GM21723 (cell line): Measurements from ENCODE around the gene EGLN1.

Experiments
- ATAC-seq: cut with Tn5 transposase; IDR thresholded peaks from one replicate; pipeline ENCODE4 v1.9.1; 2021; ENCODE audit warnings: mild to moderate bottlenecking, moderate library complexity; ENCODE audit not compliant: unreplicated experiment

The EGLN1 gene

GRCh38 chr1:231401478-231401877 lies 20.6 kb downstream of the EGLN1 start:
- ATAC-seq, result no peak

- no peak for ATAC-seq
These were observed 24.0 kb downstream of the EGLN1 start for GRCh38 chr1:231397886-231398671.

GRCh38 chr1:231396643-231397042 lies 25.4 kb downstream of the EGLN1 start:
- ATAC-seq, result no peak

- no peak for ATAC-seq
These were observed 26.1 kb downstream of the EGLN1 start for GRCh38 chr1:231395998-231396390.

GRCh38 chr1:231395076-231395997 lies 26.8 kb downstream of the EGLN1 start:
- ATAC-seq, result no peak

GRCh38 chr1:231393668-231394067 lies 28.4 kb downstream of the EGLN1 start:
- no peak for ATAC-seq

GRCh38 chr1:231392389-231393131 lies 29.5 kb downstream of the EGLN1 start:
- no peak for ATAC-seq

GRCh38 chr1:231390071-231390470 lies 32.0 kb downstream of the EGLN1 start:
- no peak for ATAC-seq

- ATAC-seq, result no peak
These were observed 34.1 kb downstream of the EGLN1 start for GRCh38 chr1:231387770-231388669.

- no peak for ATAC-seq
These were observed 35.6 kb downstream of the EGLN1 start for GRCh38 chr1:231386466-231386865.

GRCh38 chr1:231385416-231385748 lies 36.7 kb downstream of the EGLN1 start:
- ATAC-seq, result no peak

- ATAC-seq, result no peak
These were observed 37.2 kb downstream of the EGLN1 start for GRCh38 chr1:231384696-231385415.

GRCh38 chr1:231383159-231383860 lies 38.8 kb downstream of the EGLN1 start:
- ATAC-seq, result no peak

- ATAC-seq, result no peak
These were observed 39.7 kb downstream of the EGLN1 start for GRCh38 chr1:231382426-231382825.

- no peak for ATAC-seq
These were observed 40.4 kb downstream of the EGLN1 start for GRCh38 chr1:231381729-231382128.

- peak; percentile 58 for ATAC-seq
These were observed 45.1 kb downstream of the EGLN1 start for GRCh38 chr1:231376875-231377549.

GRCh38 chr1:231376101-231376500 lies 46.0 kb downstream of the EGLN1 start:
- ATAC-seq, result no peak

GRCh38 chr1:231374394-231374793 lies 47.7 kb downstream of the EGLN1 start:
- ATAC-seq, result no peak

- no peak for ATAC-seq
These were observed 49.6 kb downstream of the EGLN1 start for GRCh38 chr1:231372501-231372900.
